ENCODE measurements around the gene ABL1.
"Not testable (repeated sequence)": the region's sequence is repeated elsewhere in the genome, so short reads cannot be mapped to it uniquely, and the experiment has no call there.

Gene ABL1

DNA sequence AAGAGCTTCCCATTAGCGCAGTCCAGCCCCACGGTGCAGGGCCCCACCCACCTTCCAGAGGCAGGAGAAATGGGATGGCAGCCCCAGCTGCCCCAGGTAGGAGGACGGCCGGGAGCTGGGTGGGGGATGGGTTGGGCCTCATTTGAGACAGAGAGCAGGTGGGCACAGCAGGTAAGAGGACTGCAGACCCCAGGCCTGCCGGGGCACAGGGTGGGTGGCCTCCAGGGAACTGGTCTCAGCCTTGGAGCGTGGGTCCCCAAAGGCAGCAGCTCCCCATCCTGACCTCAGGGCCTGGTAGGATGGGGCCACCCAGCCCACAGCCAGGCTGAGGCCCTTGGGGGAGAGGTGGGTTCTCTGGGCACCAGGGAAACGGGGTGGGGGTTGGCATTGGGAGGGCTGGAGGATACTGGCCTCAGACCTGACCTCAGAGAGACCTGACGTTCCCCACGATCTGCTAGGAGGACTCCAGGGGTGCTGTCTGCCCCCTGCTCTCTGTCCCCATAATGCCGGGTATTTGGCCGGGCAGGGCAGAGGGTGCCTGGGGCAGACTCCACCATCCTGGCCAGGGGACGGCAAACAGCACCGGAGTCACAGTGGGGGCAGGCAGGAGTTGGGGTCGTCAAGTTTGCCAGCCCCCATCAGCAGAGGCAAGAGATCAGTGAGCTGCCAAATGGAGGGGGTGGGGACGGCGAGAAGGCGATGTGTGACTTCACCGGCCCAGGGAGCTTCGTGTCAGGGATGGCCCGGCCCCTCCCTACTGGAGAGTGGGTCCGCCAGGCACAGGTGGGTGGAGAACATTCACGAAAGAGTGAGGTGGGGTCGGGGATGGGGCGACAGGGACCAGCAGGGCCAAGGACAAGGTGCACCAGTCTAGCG is 68.4 kb downstream of the ABL1 start:
- DNase-seq (ENCODE audit: low read depth), result no peak

DNA sequence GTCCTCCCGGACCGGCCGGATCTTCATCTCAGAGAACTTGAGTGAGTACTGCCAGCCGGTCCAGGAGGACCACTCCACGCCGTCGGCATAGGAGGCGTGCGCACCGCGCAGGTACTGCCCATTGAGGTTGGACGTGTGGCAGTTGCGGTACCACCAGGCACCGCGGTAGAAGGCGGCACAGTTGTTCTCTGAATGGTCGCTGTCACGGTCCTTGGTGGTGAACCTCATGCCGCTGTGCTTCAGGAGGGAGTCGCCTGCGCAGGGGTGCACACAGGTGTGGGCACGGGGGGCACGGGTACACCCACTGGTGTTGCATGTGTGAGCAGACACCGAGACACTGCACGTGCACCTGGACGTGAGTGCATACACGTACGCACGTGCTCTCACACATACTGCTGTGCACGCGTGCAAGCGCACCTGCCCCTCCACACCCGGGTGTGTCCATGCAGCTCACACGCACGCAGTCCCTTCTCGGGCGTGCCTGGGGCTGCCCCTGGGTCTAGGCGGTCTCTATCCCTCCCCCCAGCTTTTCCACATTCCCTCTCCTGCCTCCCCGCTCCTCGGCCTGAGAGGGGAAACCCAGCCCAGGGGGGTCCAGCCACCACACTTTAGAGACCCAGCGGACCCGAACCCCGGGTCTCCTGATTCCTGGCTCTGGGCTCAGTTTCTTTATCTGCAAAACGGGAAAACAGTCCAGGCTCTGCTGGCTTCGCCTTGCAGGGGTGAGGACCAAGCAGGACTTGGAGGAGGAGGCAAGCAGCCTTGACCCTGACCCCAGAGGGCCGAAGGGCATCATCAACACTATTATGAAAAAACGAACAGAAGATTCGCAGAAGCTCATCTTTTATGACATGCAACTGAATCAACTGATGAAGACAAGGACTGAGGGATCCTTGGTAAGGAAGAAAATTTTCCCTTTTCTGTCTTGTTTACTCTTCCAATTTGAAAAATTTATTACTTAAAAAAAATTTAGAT is 69.3 kb downstream of the ABL1 start:
- no peak for DNase-seq (ENCODE audit: low read depth)

DNA sequence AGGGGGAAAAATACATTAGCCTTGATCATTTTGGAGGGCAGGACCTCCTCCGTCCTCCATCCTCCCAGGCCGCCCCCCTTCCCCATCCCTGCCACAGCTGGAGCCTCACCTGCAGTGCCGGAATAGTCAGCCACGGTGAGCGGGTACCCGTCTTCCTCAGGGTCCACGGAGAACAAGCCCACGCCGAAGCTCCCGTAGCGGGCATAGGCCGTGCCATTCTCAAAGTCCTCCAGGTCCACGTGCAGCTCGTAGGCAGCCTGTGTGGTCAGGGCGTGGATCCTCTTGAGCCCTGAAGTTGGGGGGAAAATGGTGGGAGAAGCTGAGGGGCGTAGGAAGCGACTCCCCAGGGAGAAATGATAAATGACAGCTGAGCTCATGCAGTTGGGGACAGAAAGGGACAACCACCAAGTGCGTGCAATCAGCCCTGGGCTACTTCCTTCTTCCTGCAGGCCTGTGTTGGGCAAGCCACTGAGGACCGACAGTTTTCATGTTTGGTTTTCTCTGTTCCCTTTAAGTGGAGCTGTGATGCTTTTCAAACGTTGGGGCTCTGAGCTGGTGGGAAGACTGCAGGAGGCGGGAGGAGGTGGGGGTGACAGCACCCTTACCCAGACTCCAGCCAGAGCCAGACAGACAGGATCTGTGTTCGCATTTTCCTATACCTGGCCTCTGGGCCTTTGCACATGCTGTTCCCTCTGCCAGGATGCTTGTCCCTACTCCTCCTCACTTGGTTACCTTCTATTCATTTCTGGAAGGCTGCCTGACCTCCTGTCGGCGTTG is 70.3 kb downstream of the ABL1 start:
- DNase-seq (ENCODE audit: low read depth), result no peak

DNA sequence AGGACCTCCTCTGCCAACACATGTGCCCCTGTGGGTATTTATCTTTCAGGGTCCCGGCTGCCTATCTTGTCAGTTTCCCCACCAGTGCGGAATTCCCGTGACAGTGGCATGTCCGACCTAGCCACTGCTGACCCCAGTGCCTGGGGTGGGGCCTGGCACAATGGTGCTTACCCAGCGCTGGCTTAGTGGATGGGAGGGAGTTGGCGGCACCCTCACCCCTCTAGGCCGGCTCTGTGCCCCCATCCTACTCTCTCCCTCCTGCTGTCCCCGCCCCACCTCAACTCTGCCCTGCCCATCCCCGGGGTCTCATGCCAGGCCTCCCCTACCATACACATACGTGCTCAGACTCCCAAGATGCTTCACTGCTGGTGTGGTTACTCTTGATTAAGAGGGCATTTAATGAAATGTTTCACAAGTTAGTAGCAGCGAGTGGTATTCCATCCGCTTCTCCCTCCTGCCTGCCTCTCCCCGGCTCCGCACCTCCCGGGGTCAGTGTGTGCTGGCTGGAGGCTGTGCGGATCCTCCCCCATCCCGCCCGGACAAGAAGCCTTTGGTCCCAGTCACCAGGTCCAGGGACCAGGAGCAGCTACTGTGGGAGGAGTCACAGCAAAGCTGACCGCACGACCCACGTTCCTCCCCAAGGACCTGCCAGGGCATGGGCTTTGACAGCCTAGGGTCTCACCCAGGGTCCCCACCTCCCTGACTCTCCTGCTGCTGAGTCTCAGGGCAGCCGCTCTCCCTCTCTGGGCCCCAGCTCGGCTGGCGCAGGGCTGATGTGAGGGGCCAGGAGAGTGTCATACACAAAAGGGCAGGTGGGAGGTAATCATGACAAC is 71.1 kb downstream of the ABL1 start:
- no peak for DNase-seq (ENCODE audit: low read depth)

DNA sequence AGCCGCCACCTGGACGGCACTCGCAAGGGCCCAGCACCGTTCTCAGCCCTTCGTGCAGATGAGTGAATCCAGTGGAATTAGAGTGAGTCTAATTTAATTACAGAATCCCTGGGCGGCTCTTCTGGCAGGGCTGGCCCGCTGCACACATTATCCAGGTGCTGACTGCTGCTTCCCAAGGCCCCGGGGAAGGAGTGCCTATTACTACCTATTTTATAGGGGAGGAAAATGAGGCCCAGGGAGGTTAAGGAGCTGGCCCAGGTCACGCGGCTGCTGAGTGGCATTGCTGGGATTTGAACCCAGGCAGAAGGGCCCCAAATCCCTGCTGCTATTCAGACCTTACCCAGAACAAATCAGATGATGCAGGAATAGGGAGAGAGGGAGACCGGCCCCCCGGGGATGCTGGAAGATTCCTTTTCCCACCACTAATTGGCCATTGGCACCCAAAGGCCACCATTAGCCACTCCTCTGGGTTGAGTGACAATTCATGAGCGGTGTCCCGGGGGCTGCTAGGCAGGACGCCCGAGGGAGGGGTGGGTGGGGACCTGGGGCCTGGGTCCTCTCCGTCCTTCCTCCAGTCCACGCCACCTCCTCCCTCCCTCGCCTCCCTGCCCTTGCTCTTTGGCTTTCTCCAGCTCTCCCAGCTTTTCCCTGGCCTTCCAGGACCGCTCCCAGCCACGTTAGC is 71.8 kb downstream of the ABL1 start:
- DNase-seq (ENCODE audit: low read depth), result no peak

DNA sequence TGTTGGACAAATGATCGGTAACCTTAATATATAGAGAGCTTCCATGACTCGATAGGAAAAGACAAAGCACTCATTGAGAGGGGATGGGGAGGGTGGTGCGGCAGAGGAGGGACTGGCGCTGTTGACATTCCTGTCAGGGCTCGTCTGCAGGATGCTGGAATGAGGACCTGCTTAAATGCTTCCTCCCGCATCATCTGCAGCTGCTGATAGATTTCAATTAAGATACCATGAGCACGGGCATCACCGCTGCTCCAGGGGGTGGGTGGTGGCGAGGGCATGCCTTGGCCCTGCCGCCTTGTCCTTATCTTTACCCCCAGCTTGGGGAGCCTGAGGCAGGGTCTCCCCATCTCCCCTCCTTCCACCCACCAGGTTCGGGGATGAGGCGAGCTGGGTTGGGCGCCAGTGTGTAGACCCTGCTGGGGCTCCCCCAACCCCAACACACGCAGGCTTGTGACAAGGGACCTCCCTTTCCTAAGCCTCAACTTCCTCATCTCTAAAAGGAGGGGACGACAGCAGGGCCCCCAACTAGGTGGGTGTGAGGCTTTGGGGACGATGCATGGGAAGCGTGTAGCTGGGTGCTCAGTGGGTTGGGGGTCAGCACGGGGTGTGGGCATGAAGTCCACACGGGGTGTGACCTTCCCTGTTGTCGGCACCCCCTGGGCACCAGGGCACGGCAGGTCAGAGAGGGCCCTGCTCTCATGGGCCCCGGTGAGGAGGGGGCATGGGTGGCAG is 73.3 kb downstream of the ABL1 start:
- no peak for DNase-seq (ENCODE audit: low read depth)

DNA sequence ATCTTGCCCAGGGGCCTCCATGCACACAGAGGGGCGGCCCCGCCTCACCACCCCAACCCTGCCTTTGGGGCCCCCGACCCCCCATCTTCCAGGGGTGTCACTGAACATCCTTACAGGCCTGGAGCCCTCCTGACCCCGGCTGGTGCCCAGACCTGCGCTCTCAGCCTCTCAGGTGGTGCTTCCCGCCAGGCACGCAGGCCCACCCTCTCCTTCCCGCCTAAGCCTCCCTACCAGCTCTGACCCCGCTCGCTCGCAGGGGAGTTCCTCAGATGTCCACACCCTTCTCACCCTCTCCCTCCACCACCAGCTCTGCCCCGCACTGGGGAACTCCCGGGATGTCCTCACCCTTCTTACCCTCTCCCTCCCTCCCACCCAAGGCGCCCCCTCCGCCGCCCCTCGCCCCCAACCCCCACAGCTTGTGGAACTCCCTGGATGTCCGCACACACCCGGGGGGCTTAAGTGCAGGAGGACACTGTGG is 73.9 kb downstream of the ABL1 start:
- DNase-seq (ENCODE audit: low read depth), result no peak

DNA sequence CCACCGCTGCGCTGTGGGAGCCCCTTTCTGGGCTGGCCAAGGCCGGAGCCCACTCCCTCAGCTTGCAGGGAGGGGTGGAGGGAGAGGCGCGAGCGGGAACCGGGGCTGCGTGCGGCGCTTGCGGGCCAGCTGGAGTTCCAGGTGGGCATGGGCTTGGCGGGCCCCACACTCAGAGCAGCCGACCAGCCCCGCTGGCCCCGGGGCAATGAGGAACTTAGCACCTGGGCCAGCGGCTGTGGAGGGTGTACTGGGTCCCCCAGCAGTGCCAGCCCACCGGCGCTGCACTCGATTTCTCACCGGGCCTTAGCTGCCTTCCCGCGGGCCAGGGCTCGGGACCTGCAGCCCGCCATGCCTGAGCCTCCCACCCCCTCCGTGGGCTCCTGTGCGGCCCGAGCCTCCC is 75.0 kb downstream of the ABL1 start:
- DNase-seq (ENCODE audit: low read depth), result not testable (repeated sequence)

DNA sequence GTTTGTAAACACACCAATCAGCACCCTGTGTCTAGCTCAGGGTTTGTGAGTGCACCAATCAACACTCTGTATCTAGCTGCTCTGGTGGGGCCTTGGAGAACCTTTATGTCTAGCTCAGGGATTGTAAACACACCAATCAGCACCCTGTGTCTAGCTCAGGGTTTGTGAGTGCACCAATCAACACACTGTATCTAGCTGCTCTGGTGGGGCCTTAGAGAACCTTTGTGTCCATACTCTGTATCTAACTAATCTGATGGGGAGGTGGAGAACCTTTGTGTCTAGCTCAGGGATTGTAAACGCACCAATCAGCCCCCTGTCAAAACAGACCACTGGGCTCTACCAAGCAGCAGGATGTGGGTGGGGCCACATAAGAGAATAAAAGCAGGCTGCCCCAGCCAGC is 75.6 kb downstream of the ABL1 start:
- not testable (repeated sequence) for DNase-seq (ENCODE audit: low read depth)

DNA sequence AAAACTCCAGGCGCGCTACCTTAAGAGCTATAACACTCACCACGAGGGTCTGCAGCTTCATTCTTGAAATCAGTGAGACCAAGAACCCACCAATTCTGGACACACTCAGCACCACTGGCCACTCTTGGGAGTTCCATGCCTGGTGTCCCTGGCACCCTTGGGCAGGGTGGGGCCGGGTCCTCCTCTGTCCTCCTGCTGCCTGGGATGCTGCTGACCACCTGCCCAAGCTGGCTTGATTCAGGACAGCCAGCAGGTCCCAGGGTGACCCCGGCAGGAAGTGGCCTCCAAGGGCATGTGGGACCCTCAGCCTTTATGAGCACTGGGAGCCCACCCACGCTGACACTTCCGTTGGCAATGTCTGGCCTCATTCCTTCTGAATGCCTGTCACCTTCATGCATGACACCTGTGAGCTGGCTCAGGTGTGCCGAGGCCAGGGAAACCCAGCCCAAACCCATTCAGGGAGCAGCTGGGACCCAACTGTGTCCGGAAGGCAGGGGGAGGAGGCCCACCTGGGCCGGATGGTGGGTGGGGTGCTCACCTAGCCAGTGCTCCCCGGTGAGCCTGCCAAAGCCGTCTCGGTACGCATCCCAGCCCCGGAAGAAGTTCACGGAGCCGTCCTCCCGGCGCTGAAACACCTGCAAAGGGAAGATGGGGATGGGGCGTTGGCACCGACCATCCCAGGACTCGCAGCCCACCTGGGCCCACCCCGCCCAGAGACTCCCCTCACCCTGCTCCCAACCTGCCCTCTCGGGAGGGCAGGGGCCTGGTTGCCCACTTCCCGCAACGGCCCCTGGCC is 76.4 kb downstream of the ABL1 start:
- no peak for DNase-seq (ENCODE audit: low read depth)

DNA sequence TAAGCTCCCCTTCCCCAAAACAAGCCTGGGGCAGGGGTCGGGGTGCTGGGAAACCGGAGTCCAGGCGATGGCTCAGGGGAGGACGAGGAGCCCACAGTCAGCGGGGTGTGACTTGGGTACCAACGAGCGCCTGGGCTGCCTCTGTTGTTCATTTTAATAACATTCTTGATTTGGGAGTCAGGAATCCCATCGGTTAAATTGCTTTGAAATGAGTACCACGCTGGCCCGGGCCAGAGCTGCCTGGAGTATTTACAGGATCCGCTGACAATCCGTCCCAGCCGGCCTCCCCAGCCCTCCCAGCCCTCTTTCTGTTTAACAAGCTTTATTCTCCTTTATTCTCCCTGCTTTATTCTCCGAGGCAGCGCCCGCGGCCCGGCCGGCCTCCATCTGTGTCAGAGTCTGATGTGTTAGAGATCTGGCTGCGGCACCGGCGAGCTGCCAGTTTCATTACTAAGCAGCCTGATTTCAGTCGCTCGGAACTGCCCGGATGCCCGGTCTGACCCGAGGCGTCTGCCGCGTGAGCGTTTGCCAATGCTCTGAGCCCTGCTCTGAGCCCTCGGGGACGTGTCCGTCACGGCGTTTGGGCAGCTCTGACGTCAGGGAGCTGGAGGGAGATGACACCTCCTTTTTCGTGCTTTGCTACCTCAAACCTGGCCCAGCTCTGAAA is 78.0 kb downstream of the ABL1 start:
- no peak for DNase-seq (ENCODE audit: low read depth)

DNA sequence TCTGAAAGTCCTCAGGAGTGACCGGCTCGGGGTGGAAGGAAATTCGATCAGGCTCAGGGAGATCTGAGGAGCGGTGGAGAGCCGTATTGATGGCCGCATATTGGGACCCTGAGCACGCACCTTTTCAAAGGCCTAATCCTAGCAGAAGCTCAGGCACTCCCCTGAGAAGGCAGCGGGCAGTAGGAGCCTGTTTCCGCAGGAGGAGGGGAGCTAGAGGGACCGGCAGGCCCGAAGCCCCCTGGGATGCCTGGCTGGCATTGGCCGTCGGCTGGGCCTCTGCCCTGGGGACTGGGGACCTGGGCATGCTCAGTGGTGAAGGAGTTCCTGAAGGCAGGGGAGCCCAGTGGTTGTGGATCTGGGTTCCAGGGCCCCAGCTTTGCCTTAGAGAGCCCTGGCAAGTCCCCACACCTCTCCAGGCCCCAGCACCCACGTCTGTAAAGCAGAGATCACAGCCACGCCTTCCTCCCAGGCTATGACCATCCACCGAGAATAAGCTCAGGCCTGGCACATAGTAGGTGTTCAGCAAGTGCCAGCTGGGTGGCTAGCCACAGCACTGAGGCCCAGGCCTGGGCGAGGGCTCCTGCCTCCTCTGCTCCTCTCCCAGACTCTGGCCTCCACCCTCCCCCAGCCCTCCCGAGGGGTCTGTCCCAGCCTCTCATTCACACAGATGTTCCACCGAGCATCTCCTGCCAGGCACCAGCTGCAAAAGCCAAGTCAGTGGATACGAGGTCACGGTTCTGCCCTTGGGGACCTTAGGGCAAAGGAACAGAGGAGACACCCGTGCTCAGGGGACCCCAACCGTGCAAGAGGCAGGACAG is 78.8 kb downstream of the ABL1 start:
- DNase-seq (ENCODE audit: low read depth), result no peak

DNA sequence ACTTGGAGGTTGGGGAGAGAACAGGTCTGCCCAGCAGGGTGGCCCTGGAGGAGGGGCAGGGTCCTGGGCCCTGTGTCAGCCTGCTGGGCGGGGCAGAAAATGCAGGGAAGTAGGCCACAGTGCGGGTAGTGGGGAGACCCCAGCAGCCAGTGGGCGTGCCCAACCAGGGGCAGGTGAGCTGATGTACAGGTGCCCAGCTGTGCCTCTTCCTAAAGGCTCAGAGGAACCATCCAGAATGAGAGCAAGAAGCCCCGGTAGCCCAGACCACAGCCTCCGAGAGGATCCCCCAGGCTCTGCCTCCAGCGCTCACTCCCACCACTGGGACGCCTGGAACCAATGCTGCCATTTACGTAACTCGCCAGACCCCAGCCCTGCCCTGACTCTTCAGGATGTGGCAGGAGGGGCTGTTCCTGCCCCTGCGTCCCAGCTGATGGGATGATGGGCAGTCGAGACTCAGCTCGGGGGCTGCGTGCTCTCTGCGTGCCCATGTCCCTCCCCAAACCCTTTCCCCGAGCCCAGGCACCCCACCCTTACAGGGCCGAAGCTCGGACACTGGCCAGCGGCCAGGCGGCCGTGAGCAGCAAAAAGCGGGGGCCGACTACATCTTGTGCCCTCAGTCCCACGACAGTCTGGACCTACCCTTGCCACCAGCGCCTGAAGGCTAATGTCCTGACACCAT is 79.5 kb downstream of the ABL1 start:
- DNase-seq (ENCODE audit: low read depth), result no peak

DNA sequence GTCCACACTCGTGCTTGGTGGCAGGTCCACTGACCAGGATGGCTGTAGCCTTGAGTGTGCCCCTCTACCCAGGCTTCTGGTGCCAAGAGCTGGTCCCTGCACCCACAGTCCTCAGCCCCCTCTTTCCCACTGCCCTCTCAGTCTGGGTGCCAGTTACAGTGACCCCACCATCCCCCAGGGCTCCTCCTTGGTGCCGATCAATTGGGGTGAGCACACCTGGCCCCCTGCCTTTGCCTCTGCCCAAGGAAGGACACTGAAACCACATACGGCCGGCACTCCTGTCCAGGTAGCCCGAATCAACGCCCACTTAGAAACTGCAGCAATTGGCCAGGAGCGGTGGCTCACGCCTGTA is 80.0 kb downstream of the ABL1 start:
- DNase-seq (ENCODE audit: low read depth), result no peak

DNA sequence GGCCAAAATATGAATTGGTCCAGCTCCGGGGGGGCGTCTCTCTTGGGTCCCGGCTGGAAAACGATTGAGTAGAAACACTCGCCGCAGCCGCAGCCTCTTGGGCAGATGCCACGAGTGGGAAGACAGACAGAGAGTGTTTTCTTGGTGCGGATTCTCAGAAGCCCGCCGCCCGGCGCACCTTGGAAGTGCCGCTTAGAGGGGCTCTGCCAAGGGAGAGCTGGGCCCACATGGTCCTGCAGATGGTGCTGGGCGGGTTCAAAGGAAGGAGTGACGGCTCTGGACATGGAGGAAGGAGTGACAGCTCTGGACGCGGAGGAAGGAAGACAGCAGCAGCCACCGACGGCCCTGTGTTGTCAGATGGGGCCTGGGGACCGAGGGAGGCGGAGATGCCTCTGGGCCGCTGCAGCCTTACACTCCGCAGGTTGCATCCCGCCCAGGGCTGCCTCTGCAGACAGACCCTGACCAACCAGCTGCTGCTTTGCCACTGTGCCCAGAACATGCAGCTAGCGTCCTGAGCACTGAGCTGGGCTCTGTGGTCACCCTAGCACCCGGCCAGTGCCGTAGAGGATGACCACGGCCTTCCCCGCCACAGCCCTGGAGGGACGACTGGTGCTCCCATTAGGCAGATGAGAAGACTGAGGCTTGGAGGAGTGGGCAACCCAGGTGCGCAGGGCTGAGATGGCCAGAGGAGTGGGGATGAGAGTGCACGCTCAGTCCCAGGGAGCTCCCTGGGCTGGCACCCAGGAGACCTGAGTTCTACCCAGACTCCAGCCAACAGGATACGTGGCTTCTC is 82.3 kb downstream of the ABL1 start:
- DNase-seq (ENCODE audit: low read depth), result no peak
